ENCODE data around the gene SORBS1.

- no peak for TF ChIP-seq NFIC (IDR thresholded peaks at IDR 0.05)
- TF ChIP-seq REST (IDR thresholded peaks at IDR 0.05; ENCODE audit: low read depth): no peak
- TF ChIP-seq TCF12 (IDR thresholded peaks at IDR 0.05; ENCODE audit: low read depth): no peak
- peak; percentile 99 for TF ChIP-seq RAD21 (IDR thresholded peaks at IDR 0.05; ENCODE audit: low read depth)
- no peak for TF ChIP-seq EP300 (IDR thresholded peaks at IDR 0.05; ENCODE audit: borderline replicate concordance)
- TF ChIP-seq EGR1 (IDR thresholded peaks at IDR 0.05): no peak
Observed at GRCh38 chr10:95430231-95430951, 130.8 kb downstream of the SORBS1 start.

All from Ishikawa (cell line).